Renal cortical epithelial cell (primary cell): ENCODE data around the gene ULK3. TPM values are rescaled to one million over a fixed set of nuclear protein-coding genes. Genes with fewer than 3 reads are reported as not detected.

Source experiments
- DNase-seq: peaks from one replicate; pipeline ENCODE4 v3.0.0-alpha.2; 2011; ENCODE audit warnings: low read depth
- total RNA-seq: library from RNA; depleted of rRNA; stranded (reverse); fragments of >200 nt; gene quantifications from 2 replicates; pipeline ENCODE4 v1.2.3, GENCODE V29; 2014

Gene ULK3
- total RNA-seq, 1 donor from 2014 or later: 20.4 TPM

- DNase-seq: no peak
Measured at GRCh38 chr15:74822233-74822632, 20.7 kb downstream of the ULK3 start.

- no peak for DNase-seq
Measured at GRCh38 chr15:74821790-74822158, 21.2 kb downstream of the ULK3 start.

GRCh38 chr15:74821091-74821789 lies 21.7 kb downstream of the ULK3 start:
- peak; percentile 49 for DNase-seq

- DNase-seq: no peak
Measured at GRCh38 chr15:74820056-74820455, 22.9 kb downstream of the ULK3 start.

- DNase-seq: peak; percentile 13
Measured at GRCh38 chr15:74817370-74817737, 25.6 kb downstream of the ULK3 start.

GRCh38 chr15:74816624-74817369 lies 26.2 kb downstream of the ULK3 start:
- DNase-seq: no peak

GRCh38 chr15:74815961-74816360 lies 27.0 kb downstream of the ULK3 start:
- DNase-seq: no peak

- DNase-seq: no peak
Measured at GRCh38 chr15:74815121-74815934, 27.6 kb downstream of the ULK3 start.

- no peak for DNase-seq
Measured at GRCh38 chr15:74812533-74812932, 30.4 kb downstream of the ULK3 start, which contains the start of gene LMAN1L. Gene LMAN1L (plus strand): TSS chr15:74812835. CDS start chr15:74812855, 20 bp downstream.

GRCh38 chr15:74809956-74810355 lies 33.0 kb downstream of the ULK3 start:
- DNase-seq: no peak

- no peak for DNase-seq
Measured at GRCh38 chr15:74809242-74809641, 33.7 kb downstream of the ULK3 start.

- DNase-seq: no peak
Measured at GRCh38 chr15:74808840-74809229, 34.1 kb downstream of the ULK3 start.

- DNase-seq: peak; percentile 31
Measured at GRCh38 chr15:74808078-74808839, 34.7 kb downstream of the ULK3 start.

- no peak for DNase-seq
Measured at GRCh38 chr15:74807282-74807681, 35.7 kb downstream of the ULK3 start.

- no peak for DNase-seq
Measured at GRCh38 chr15:74804935-74805334, 38.0 kb downstream of the ULK3 start.

GRCh38 chr15:74802862-74803447 lies 40.0 kb downstream of the ULK3 start:
- no peak for DNase-seq

GRCh38 chr15:74802290-74802689 lies 40.7 kb downstream of the ULK3 start:
- no peak for DNase-seq

GRCh38 chr15:74801311-74801997 lies 41.5 kb downstream of the ULK3 start:
- DNase-seq: no peak

- no peak for DNase-seq
Measured at GRCh38 chr15:74800559-74801094, 42.3 kb downstream of the ULK3 start.

GRCh38 chr15:74799856-74800558 lies 42.9 kb downstream of the ULK3 start:
- DNase-seq: peak; percentile 55
